Loucy (cell line): Measurements from ENCODE around the gene CCNJL.

Experiments
- EZH2phosphoT487 ChIP-seq: fragments of 200-600 bp; IDR thresholded peaks from 2 replicates; pipeline ENCODE4 v1.6.1; 2018; ENCODE audit warnings: antibody characterized with exemption, mild to moderate bottlenecking, moderate library complexity, borderline replicate concordance
- TF ChIP-seq, protein P1 (sequence below): fragments of 200-600 bp; sonication (generic); conservative IDR thresholded peaks from 2 replicates; pipeline ENCODE4 v1.5.1; 2014; ENCODE audit warnings: mild to moderate bottlenecking, antibody characterized with exemption, low read length

DNA sequence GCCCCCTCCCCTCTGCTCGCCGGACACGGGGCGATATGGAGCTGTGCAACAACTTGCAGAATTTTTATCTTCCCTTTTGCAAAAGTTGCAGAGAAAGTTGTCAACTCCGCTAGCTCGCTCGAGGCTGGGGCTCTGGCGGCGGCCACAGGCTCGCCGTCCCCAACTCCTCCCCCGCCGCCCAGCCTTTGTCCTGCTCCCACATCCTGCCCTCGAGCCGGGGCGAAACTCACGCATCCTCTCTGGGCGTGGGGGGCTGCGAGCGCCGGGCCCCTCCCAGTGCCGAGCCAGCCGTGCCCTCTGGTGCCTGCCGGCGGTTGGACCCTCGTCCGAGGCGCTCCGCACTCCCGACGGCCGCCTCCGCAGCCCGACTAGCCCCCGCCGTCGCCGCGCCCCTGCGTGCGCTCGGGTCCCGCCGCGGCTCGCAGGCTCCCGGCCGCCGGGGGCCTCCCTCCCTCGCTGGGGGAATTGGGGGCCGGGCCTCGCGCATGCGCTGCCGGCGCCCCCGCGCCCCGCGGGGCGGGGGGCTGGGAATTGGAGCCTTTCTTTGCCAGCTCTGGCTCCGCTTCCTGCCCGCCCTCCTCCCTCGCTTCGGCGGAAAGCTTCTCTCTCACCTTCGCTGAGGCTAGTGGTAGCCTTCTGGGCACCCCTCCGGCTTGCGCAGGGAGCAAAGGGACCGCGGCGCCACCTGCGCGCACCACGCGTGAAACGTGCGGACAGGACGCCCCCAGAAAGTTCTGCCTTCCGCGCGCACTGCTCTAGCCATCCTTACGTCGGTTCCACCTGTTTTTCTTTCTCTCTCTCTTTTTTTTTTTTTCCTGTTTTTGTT is at the start of gene CCNJL:
- TF ChIP-seq, protein P1, sequence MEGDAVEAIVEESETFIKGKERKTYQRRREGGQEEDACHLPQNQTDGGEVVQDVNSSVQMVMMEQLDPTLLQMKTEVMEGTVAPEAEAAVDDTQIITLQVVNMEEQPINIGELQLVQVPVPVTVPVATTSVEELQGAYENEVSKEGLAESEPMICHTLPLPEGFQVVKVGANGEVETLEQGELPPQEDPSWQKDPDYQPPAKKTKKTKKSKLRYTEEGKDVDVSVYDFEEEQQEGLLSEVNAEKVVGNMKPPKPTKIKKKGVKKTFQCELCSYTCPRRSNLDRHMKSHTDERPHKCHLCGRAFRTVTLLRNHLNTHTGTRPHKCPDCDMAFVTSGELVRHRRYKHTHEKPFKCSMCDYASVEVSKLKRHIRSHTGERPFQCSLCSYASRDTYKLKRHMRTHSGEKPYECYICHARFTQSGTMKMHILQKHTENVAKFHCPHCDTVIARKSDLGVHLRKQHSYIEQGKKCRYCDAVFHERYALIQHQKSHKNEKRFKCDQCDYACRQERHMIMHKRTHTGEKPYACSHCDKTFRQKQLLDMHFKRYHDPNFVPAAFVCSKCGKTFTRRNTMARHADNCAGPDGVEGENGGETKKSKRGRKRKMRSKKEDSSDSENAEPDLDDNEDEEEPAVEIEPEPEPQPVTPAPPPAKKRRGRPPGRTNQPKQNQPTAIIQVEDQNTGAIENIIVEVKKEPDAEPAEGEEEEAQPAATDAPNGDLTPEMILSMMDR = no peak
- TF ChIP-seq EZH2phosphoT487 = no peak
